KG1 (cell line): ENCODE data around the gene REEP6.
"Not testable (repeated sequence)": the region's sequence is repeated elsewhere in the genome, so short reads cannot be mapped to it uniquely, and the experiment has no call there.

Source experiments
- DNase-seq: peaks from one replicate; lab custom pipeline; 2025; lab: John Stamatoyannopoulos, UW

Gene REEP6

DNA sequence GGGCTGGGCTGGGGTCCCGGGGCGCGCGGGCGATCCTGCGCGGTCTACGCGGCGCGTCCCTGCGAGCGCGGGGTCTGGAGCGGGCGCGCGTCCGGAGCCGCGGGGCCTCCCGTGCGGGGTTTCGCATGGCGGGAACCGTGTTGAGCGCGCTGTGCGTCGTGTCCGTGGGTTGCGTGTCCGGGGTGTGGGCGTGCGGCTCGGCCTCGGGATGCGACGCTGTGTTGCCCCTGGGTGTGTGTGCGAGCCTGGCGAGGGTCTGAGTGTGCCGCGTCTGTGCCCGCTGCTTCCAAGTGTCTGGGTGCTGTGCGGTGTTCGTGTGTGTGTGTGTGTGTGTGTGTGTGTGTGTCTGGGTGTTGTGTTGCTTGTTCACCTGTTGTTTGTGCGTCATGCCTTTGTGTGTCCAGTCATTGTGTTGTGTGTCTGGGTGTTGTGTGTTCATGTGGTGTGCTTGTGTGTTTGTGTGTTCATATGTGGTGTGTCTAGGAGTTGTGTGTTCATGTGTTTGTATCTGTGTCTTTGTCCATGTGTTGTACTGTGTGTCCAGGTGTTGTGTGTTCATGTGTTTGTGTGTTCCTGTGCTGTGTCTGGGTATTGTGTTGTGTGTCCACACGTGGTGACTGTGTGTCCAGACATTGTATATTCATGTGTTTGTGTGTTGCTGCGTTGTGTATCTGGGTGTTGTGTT is 33.4 kb downstream of the REEP6 start:
- no peak for DNase-seq

DNA sequence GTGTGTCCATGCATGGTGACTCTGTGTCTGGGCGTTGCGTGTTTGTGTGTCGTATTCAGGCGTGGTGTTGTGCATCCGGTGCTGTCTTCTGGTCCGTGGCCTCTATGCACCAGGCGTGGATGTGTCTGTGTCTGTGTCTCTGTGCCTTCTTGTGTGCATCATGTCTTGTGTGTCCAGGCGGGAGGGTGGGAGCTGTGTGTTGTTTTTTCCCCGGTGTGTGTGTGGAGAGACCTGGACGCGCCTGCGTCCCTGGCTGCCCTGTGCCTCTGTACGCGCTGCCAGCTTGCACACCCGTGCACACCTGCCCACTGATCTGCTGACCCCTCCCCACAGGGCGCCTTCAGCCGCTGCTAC is 34.0 kb downstream of the REEP6 start:
- DNase-seq: no peak

DNA sequence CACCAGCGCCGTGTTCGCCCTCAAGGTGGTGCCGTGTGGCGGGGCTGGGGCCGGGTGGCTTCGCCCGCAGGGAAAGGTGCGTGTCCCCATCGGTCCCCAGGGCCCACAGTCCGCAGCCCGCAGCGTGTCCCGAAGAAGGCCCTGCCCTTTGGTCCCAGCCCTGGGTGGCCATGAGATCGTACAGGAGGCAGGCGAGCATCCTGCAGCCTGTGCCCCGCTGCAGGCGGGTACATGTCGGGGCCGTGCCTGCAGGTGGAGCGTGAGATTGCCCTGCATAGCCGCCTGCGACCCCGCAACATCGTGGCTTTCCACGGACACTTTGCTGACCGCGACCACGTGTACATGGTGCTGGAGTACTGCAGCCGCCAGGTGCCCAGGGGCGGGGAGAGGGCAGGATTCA is 34.4 kb downstream of the REEP6 start:
- no peak for DNase-seq

DNA sequence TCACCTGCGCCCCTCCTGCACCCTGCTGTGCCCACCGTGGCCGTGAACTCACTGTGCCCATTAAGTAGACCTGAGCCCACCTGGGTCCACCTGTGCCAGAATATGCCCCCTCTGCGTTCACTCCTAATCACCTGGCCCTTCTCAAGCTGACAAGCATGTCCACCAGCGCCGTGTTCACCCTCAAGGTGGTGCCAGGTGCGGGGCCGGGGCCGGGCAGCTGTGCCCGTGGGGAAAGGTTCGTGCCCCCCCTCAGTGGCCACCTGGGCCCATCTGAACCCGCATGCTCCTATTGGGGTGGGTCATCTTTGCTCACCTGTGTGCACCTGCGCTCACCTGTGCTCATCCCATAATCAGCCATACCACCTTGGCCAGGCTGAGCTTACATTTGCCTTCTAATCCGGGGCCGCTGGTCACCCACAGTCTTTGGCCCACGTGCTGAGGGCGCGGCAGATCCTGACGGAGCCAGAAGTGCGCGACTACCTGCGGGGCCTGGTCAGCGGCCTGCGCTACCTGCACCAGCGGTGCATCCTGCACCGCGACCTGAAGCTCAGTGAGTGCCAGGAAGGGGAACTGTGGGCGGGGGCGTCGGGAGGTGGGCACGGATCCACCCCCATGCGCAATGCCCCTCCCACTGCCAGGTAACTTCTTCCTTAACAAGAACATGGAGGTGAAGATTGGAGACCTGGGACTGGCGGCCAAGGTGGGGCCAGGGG is 35.2 kb downstream of the REEP6 start:
- no peak for DNase-seq

GRCh38 chr19:1526979-1527649 is 36.1 kb downstream of the REEP6 start:
- DNase-seq: no peak

DNA sequence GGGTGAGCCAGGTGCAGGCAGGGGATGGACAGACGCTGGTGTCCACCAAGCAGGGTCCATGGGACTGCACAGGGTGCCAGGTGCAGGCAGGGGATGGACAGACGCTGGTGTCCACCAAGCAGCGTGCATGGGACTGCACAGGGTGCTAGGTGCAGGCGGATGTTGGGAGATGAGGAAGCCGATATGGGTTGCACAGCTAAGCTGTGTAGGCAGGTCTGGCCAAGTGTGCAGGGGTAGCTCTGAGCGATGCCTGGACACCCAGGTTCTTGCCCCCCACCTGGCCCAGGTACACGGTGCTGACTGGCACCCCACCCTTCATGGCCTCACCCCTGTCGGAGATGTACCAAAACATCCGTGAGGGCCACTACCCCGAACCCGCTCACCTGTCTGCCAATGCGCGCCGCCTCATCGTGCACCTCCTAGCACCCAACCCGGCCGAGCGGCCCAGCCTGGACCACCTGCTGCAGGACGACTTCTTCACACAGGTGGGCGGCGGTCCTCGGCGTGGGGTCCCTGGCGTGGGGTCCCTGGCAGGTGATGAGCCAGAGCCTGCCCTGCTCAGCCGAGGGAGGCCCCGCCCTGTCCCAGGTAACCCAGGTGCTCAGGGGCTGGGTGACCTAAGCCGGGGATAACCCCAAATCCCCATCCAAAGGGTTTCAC is 36.8 kb downstream of the REEP6 start:
- no peak for DNase-seq

DNA sequence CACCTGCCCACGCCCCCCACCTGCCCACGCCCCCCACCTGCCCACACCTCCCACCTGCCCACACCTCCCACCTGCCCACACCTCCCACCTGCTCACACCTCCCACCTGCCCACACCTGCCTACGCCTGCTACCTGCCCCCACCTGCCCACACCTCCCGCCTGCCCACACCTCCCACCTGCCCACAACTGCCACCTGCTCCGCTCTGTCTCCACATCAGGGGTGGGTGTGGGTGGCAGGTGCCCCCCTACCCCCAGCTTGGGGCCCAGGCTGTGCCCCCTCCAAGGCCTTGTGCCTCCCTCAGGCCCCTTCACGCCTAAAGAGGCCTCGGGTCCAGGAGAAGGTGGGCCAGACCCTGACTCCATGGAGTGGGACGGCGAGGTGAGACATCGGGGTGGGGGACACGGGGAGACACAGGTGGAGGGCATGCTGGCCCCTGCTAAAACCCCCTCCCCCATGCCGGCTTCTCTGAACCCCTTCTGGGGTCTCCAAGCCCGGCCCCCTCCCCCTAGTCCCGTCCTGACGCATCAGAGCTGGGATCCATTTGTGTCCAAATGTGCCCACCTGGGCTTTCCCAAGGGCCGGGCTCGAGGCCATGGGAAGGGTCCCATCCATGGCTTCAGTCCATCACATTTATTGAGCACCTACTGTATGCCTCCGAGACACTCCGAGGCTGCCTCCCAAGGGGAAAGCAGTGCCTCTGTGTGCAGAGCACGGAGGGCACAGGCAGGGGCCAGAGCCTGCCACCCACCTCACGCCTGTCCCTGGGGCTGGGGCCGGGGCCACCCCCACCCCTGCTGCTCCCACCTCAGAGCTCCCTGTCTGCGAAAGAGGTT is 37.8 kb downstream of the REEP6 start:
- no peak for DNase-seq

- DNase-seq: no peak
Measured at GRCh38 chr19:1529430-1529816, 38.4 kb downstream of the REEP6 start.

DNA sequence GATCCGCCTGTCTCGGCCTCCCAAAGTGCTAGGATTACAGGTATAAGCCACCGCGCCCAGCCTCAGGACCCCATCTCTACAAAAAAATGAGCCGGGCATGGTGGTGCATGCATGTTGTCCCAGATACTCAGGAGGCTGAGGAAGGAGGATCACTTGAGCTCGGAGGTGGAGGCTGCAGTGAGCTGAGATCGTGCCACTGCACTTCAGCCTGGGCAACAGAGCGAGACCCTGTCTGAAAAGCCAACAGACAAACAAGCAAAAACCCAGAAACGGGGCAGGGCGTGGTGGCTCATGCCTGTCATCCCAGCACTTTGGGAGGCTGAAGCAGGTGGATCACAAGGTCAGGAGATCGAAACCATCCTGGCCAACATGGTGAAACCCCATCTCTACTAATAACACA is 39.9 kb downstream of the REEP6 start:
- DNase-seq: not testable (repeated sequence)

DNA sequence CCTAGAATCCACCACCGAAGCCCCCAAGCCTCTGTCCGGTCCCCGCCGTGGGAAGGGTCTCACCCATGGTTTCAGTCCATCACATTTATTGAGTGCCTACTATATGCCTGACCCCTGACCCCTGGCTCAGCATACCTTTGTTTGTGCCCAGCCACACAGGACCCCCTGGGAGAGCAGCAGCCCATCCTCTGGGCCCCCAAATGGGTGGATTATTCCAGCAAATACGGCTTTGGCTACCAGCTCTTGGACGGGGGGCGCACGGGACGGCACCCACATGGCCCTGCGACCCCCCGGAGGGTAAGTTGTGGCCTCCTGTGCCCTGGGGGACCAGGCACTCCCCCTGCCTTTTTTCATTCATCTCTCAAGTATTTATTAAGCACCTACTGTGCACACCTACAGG is 40.6 kb downstream of the REEP6 start:
- no peak for DNase-seq

GRCh38 chr19:1532003-1532402 is 41.0 kb downstream of the REEP6 start:
- DNase-seq: no peak

- no peak for DNase-seq
Measured at GRCh38 chr19:1533510-1534150, 42.6 kb downstream of the REEP6 start.

- no peak for DNase-seq
Measured at GRCh38 chr19:1534972-1535371, 44.0 kb downstream of the REEP6 start.

DNA sequence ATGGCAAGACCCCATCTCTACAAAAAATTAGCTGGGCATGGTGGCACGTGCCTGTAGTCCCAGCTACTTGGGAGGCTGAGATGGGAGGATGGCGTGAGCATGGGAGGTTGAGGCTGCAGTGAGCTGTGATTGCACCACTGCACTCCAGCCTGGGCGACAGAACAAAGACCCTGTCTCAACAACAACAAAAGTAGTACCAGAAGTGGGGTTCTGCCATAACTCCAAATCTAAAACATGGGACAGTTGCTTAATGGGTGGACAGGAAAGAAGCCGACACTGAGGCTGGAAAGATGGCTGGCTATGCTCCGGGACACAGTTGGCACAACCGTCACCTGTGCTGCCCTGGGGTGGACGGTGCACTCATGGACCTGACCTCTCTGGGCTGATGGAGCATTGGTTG is 44.7 kb downstream of the REEP6 start:
- DNase-seq: not testable (repeated sequence)

GRCh38 chr19:1538978-1539377 is 48.0 kb downstream of the REEP6 start:
- DNase-seq: no peak

DNA sequence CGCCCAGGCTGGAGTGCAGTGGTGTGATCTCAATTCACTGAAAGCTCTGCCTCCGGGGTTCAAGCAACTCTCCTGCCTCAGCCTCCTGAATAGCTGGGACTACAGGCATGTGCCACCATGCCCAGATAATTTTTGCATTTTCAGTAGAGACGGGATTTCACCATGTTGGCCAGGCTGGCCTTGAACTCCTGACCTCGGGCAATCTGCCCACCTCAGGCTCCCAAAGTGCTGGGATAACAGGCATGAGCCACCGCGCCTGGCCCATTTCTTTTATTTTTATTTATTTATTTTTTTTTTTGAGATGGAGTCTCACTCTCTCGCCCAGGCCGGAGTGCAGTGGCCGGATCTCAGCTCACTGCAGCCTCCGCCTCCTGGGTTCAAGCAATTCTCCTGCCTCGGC is 48.8 kb downstream of the REEP6 start:
- DNase-seq: not testable (repeated sequence)

- DNase-seq: no peak
Measured at GRCh38 chr19:1540365-1540925, 49.5 kb downstream of the REEP6 start.
